PC-9 (cell line): ENCODE data around the gene RIPOR2. TPM values are rescaled to one million over a fixed set of nuclear protein-coding genes. Genes with fewer than 3 reads are reported as not detected.

Experiments
- BruUV-seq: library from RNA; stranded (reverse); fragments of 400-500 nt; replicated peaks from 2 replicates; lab custom pipeline; 2021; lab: Mats Ljungman, UMichigan
- CTCF ChIA-PET: fragments of 300-600 bp; sonication (Branson Sonifier 250); formaldehyde crosslinking; loops from one replicate; lab custom pipeline; 2022; ENCODE audit warnings: antibody characterized with exemption; lab: Charles Lee
- POLR2A ChIA-PET: fragments of 300-600 bp; sonication (Branson Sonifier 250); formaldehyde crosslinking; loops from one replicate; lab custom pipeline; 2022; ENCODE audit warnings: antibody characterized with exemption; ENCODE audit not compliant: unreplicated experiment; lab: Charles Lee
- DNase-seq, 2 experiments: peaks; one replicate each; pipeline versions ENCODE4 v3.0.0 to v3.0.0-alpha.2; 2015 to 2022; ENCODE audit warnings: mixed read lengths in 1 of 2
- H2AFZ ChIP-seq: fragments of 200-600 bp; sonication (generic); 2 replicates; pipeline ENCODE4 v1.8.1; 2017; ENCODE audit warnings: antibody characterized with exemption
- H3F3A ChIP-seq: fragments of 200-600 bp; sonication (generic); 2 replicates; pipeline ENCODE4 v1.8.1; 2017; ENCODE audit warnings: antibody characterized with exemption, mild to moderate bottlenecking, low read depth; ENCODE audit not compliant: insufficient read depth
- H3K27ac ChIP-seq: fragments of 200-600 bp; sonication (generic); 2 replicates; pipeline ENCODE4 v1.6.1; 2016; ENCODE audit warnings: mixed run types
- H3K27me3 ChIP-seq: fragments of 200-600 bp; sonication (generic); 2 replicates; pipeline ENCODE4 v1.6.1; 2016; ENCODE audit warnings: low read depth, mixed run types; ENCODE audit not compliant: insufficient read depth
- H3K36me3 ChIP-seq: fragments of 200-600 bp; sonication (generic); 2 replicates; pipeline ENCODE4 v1.6.1; 2016; ENCODE audit warnings: low read depth, mixed run types
- H3K4me1 ChIP-seq: fragments of 200-600 bp; sonication (generic); replicated peaks from 2 replicates; pipeline ENCODE4 v1.6.1; 2016; ENCODE audit warnings: mixed run types; ENCODE audit not compliant: insufficient read depth
- H3K4me2 ChIP-seq: fragments of 200-600 bp; sonication (generic); 2 replicates; pipeline ENCODE4 v1.6.1; 2017; ENCODE audit warnings: mixed run types
- H3K4me3 ChIP-seq: fragments of 200-600 bp; sonication (generic); 2 replicates; pipeline ENCODE4 v1.6.1; 2016; ENCODE audit warnings: mixed run types
- H3K79me2 ChIP-seq: fragments of 200-600 bp; sonication (generic); 2 replicates; pipeline ENCODE4 v1.6.1; 2017; ENCODE audit warnings: low read depth, mixed run types
- H3K9me2 ChIP-seq: fragments of 200-600 bp; sonication (generic); 2 replicates; pipeline ENCODE4 v1.8.1; 2017; ENCODE audit warnings: mild to moderate bottlenecking; ENCODE audit not compliant: insufficient read depth
- H3K9me3 ChIP-seq: fragments of 200-600 bp; sonication (generic); 2 replicates; pipeline ENCODE4 v1.8.1; 2016; ENCODE audit warnings: low read depth; ENCODE audit not compliant: insufficient read depth
- H4K20me1 ChIP-seq: fragments of 200-600 bp; sonication (generic); 2 replicates; pipeline ENCODE4 v1.8.1; 2017; ENCODE audit not compliant: insufficient read depth
- EZH2 ChIP-seq: fragments of 200-600 bp; sonication (generic); IDR thresholded peaks from 2 replicates; pipeline ENCODE4 v1.8.0; 2017; ENCODE audit warnings: antibody characterized with exemption, low read depth
- intact Hi-C: fragments of 100-400 bp; cut with micrococcal nuclease; formaldehyde crosslinking; loops from one replicate; pipeline ENCODE4 v1.10.0; 2022; ENCODE audit not compliant: unreplicated experiment
- total RNA-seq: library from RNA; stranded (reverse); gene quantifications from 2 replicates; pipeline ENCODE4 v1.2.3, GENCODE V29; 2021
- TF ChIP-seq, protein P1 (sequence below): fragments of 200-600 bp; sonication (generic); conservative IDR thresholded peaks from 2 replicates; pipeline ENCODE4 v1.6.1; 2017; ENCODE audit warnings: mixed run types, antibody characterized with exemption, mild to moderate bottlenecking, moderate library complexity

RIPOR2 gene
- total RNA-seq, 1 experiment from 2014 or later, result 0.94 TPM

DNA sequence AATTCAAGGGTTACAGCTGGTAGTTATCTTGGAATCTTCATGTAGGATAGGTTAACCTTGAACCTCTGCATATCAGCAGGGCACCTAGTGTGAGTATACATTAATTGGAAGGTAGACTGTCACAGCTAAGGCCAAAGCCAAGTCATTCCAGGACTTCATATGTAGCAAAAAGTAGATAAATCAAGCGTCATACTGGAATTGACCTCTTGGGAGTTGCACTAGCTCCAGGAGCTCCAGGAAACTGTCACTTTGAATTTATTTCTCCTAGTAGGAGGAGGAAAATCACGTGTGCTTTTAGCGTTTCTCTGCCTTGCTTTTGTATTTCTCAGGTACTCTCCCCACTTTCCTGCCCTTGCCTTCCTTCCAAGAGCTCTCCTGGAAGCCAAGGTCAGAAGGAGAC lies 30.3 kb downstream of the RIPOR2 start:
- Histone ChIP-seq H3F3A (no peaks in the 10 kb centered on the region), H3K9me3 (no peaks in the 10 kb centered on the region), H3K9me2 (no peaks in the 10 kb centered on the region), H4K20me1 (no peaks in the 10 kb centered on the region), H3K27ac (no peak overlapping the region), H3K79me2 (no peaks in the 10 kb centered on the region), H3K4me3 (no peak overlapping the region), H3K27me3 (peaks cover 6% of the 10 kb centered on the region; the same call in 1 of the 2 replicates), H3K4me1 (peaks cover 15% of the 10 kb centered on the region; the same call in 1 of the 2 replicates), H3K36me3 (no peaks in the 10 kb centered on the region), H2AFZ (no peak overlapping the region), H3K4me2 (no peak overlapping the region)
- BruUV-seq, result no TSS peak
- ChIA-PET CTCF (no interaction called here), POLR2A (no interaction called here)
- DNase-seq, result no peak
- intact Hi-C loops, result no loop called here
- no peak for TF ChIP-seq EZH2
- TF ChIP-seq, protein P1, sequence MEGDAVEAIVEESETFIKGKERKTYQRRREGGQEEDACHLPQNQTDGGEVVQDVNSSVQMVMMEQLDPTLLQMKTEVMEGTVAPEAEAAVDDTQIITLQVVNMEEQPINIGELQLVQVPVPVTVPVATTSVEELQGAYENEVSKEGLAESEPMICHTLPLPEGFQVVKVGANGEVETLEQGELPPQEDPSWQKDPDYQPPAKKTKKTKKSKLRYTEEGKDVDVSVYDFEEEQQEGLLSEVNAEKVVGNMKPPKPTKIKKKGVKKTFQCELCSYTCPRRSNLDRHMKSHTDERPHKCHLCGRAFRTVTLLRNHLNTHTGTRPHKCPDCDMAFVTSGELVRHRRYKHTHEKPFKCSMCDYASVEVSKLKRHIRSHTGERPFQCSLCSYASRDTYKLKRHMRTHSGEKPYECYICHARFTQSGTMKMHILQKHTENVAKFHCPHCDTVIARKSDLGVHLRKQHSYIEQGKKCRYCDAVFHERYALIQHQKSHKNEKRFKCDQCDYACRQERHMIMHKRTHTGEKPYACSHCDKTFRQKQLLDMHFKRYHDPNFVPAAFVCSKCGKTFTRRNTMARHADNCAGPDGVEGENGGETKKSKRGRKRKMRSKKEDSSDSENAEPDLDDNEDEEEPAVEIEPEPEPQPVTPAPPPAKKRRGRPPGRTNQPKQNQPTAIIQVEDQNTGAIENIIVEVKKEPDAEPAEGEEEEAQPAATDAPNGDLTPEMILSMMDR, result no peak

DNA sequence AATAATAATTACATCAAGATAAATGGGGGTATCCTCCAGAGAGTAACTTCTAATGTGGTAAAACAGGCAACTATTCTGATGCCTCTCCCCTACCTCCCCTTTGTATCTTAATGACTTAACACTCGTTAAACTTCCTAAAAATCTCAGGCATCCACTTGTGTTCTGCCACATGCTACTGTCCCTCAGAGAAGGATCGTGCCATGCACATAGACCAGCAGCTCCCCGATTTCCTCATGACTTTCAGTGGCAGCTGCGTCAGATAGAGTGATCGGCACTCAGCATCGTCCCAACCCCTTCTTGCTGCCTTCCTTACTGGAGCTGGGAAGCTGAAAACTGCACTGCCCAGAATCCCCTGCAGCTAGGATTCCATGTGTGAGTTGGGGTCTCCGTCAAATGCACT lies 32.1 kb downstream of the RIPOR2 start:
- Histone ChIP-seq H3K4me3 (no peak overlapping the region), H3K27ac (no peak overlapping the region), H3K27me3 (no peaks in the 10 kb centered on the region), H3K4me2 (no peak overlapping the region), H3K4me1 (peaks cover 8% of the 10 kb centered on the region; the same call in 1 of the 2 replicates), H3K79me2 (no peaks in the 10 kb centered on the region), H3K9me2 (no peaks in the 10 kb centered on the region), H3K9me3 (no peaks in the 10 kb centered on the region), H2AFZ (no peak overlapping the region), H3K36me3 (no peaks in the 10 kb centered on the region), H4K20me1 (no peaks in the 10 kb centered on the region), H3F3A (no peaks in the 10 kb centered on the region)
- no peak for TF ChIP-seq EZH2
- TF ChIP-seq, protein P1, result no peak
- intact Hi-C loops, result no loop called here
- no TSS peak for BruUV-seq
- ChIA-PET CTCF (no interaction called here), POLR2A (no interaction called here)
- no peak for DNase-seq

DNA sequence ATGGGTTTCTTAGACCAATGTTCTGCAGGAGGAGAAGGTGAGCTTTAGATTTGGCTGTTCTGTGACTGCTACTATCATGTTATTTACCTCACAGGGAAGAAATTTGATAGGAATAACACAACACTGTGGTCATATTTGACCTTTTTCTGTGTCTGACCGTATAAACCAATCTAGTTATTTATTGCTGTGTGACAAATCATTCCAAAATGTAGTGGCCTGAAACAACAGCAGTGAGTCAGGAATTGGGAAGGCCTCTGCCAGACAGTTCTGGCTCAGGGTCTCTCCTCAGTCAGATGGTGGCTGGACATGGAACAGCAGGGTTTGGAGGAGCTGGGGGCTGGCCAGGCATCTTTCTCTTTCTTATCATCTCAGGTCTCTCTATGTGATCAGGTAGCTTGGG lies 33.0 kb downstream of the RIPOR2 start:
- no peaks in the 10 kb centered on the region for H3K36me3 ChIP-seq
- H3K4me1 ChIP-seq, result peaks cover 3% of the 10 kb centered on the region; the same call in 1 of the 2 replicates
- BruUV-seq, result no TSS peak
- H3K4me2 ChIP-seq, result no peak overlapping the region
- no peak overlapping the region for H2AFZ ChIP-seq
- H4K20me1 ChIP-seq, result no peaks in the 10 kb centered on the region
- H3K9me3 ChIP-seq, result no peaks in the 10 kb centered on the region
- no peak overlapping the region for H3K4me3 ChIP-seq
- H3K9me2 ChIP-seq, result no peaks in the 10 kb centered on the region
- no peaks in the 10 kb centered on the region for H3K79me2 ChIP-seq
- H3F3A ChIP-seq, result no peaks in the 10 kb centered on the region
- ChIA-PET POLR2A (no interaction called here), CTCF (no interaction called here)
- TF ChIP-seq EZH2, result no peak
- TF ChIP-seq, protein P1, result no peak
- peak in 1 of 2 experiments; percentile 71 for DNase-seq
- intact Hi-C loops, result no loop called here
- no peaks in the 10 kb centered on the region for H3K27me3 ChIP-seq
- no peak overlapping the region for H3K27ac ChIP-seq
